GM12878 (cell line): Measurements from ENCODE around the gene NPAS1. TPM values are rescaled to one million over a fixed set of nuclear protein-coding genes. Genes with fewer than 3 reads are reported as not detected.

Experiments used
- ATAC-seq: fragments of 200-7000 bp; cut with Tn5 transposase; 3 replicates; pipeline ENCODE4 v1.9.1; 2020; ENCODE audit warnings: mild to moderate bottlenecking, moderate library complexity
- BruUV-seq: library from RNA; stranded (reverse); fragments of 400-500 nt; replicated peaks from 2 replicates; lab custom pipeline; 2021; lab: Mats Ljungman, UMichigan
- CTCF ChIA-PET: fragments of 300-600 bp; sonication (Branson Sonifier 250); formaldehyde crosslinking; extraction: SDS; loops from one replicate; lab custom pipeline; 2021; ENCODE audit warnings: inconsistent platforms; lab: Yijun Ruan, JAX
- POLR2A ChIA-PET: fragments of 350-600 bp; formaldehyde crosslinking; extraction: SDS; loops from one replicate; lab custom pipeline; 2021; ENCODE audit warnings: inconsistent platforms; lab: Charles Lee
- RAD21 ChIA-PET: fragments of 300-600 bp; sonication (Branson Sonifier 250); formaldehyde crosslinking; loops from one replicate; lab custom pipeline; 2023; ENCODE audit warnings: antibody characterized with exemption; ENCODE audit not compliant: unreplicated experiment; lab: Charles Lee
- SMC1A ChIA-PET: fragments of 300-600 bp; sonication (Branson Sonifier 250); formaldehyde crosslinking; loops from one replicate; lab custom pipeline; 2023; ENCODE audit not compliant: unreplicated experiment, uncharacterized antibody; lab: Charles Lee
- DNase-seq: peaks from one replicate; pipeline ENCODE4 v3.0.0-alpha.2; 2011; ENCODE audit warnings: low read depth, low spot score
- FAIRE-seq: peaks from 3 replicates; lab custom pipeline; 2011; peaks lifted over from hg19 to GRCh38; lab: Jason Lieb, UNC
- H2AFZ ChIP-seq: 2 replicates; pipeline ENCODE4 v1.6.0; 2011; ENCODE audit warnings: low read depth, low read length, control low read depth; ENCODE audit not compliant: control insufficient read depth
- H3K27ac ChIP-seq: 2 replicates; pipeline ENCODE4 v1.5.1; 2011; ENCODE audit warnings: control low read depth; ENCODE audit not compliant: control insufficient read depth, insufficient read depth
- H3K27me3 ChIP-seq, 2 experiments: replicated peaks in 1 of 2; 2 replicates each; pipeline versions ENCODE4 v1.6.0 to v1.6.1; 2011; ENCODE audit warnings: low read length in 1 of 2; ENCODE audit not compliant: control insufficient read depth in 2 of 2, insufficient read depth in 2 of 2
- H3K36me3 ChIP-seq, 2 experiments: 2 replicates each; pipeline ENCODE4 v1.5.1; 2011; ENCODE audit warnings: low read length in 1 of 2; ENCODE audit not compliant: control insufficient read depth in 2 of 2, insufficient read depth in 2 of 2
- H3K4me1 ChIP-seq: 2 replicates; pipeline ENCODE4 v1.6.1; 2011; ENCODE audit warnings: mild to moderate bottlenecking, low read length, moderate library complexity, mixed read lengths; ENCODE audit not compliant: control insufficient read depth, insufficient read depth
- H3K4me2 ChIP-seq: 2 replicates; pipeline ENCODE4 v1.6.0; 2011; ENCODE audit warnings: control low read depth; ENCODE audit not compliant: control insufficient read depth, insufficient read depth
- H3K4me3 ChIP-seq: fragments of 200-600 bp; sonication (generic); 2 replicates; pipeline ENCODE4 v1.5.1; 2016
- H3K79me2 ChIP-seq: 2 replicates; pipeline ENCODE4 v1.6.0; 2011; ENCODE audit warnings: low read length; ENCODE audit not compliant: control insufficient read depth, insufficient read depth
- H3K9ac ChIP-seq: 2 replicates; pipeline ENCODE4 v1.8.0; 2011; ENCODE audit warnings: low read length, control low read depth, mixed read lengths; ENCODE audit not compliant: control insufficient read depth, insufficient read depth
- H3K9me3 ChIP-seq: replicated peaks from 3 replicates; pipeline ENCODE4 v1.5.1; 2011; ENCODE audit warnings: mild to moderate bottlenecking, low read length; ENCODE audit not compliant: control insufficient read depth, insufficient read depth
- H4K20me1 ChIP-seq: 2 replicates; pipeline ENCODE4 v1.6.0; 2011; ENCODE audit not compliant: control insufficient read depth, insufficient read depth
- BACH1 ChIP-seq: fragments of 450-650 bp; IDR thresholded peaks from 2 replicates; pipeline ENCODE4 v1.6.1; 2017; ENCODE audit warnings: mild to moderate bottlenecking, borderline replicate concordance
- BHLHE40 ChIP-seq, 2 experiments: fragments of 450-650 bp in 1 of 2; IDR thresholded peaks; 2 replicates each; pipeline ENCODE4 v1.6.1; 2011 to 2017; ENCODE audit warnings: low read depth in 2 of 2, borderline replicate concordance in 1 of 2, improper control_type of control experiment in 1 of 2, low read length in 1 of 2, mild to moderate bottlenecking in 1 of 2
- CEBPB ChIP-seq, 2 experiments: fragments of 150-350 bp in 1 of 2; IDR thresholded peaks; 2 replicates each; pipeline ENCODE4 v1.6.1; 2012 to 2014; ENCODE audit warnings: low read depth in 2 of 2, low read length in 2 of 2, borderline replicate concordance in 1 of 2, inconsistent platforms in 1 of 2
- CREB1 ChIP-seq: IDR thresholded peaks from 2 replicates; pipeline ENCODE4 v1.6.1; 2012; ENCODE audit warnings: low read depth, mild to moderate bottlenecking, inconsistent platforms
- EZH2 ChIP-seq: IDR thresholded peaks from 2 replicates; pipeline ENCODE4 v1.6.1; 2012; ENCODE audit warnings: low read depth, mild to moderate bottlenecking, control low read depth, inconsistent platforms, low read length, borderline replicate concordance; ENCODE audit not compliant: control insufficient read depth
- FOS ChIP-seq: IDR thresholded peaks from 3 replicates; pipeline ENCODE4 v1.6.1; 2011; ENCODE audit warnings: borderline replicate concordance; ENCODE audit not compliant: insufficient read length; ENCODE audit errors: extremely low read depth
- IKZF1 ChIP-seq: fragments of 450-650 bp; conservative IDR thresholded peaks from 2 replicates; pipeline ENCODE4 v1.6.1; 2017; ENCODE audit warnings: antibody characterized with exemption, mild to moderate bottlenecking
- KLF5 ChIP-seq: fragments of 450-650 bp; IDR thresholded peaks from 2 replicates; pipeline ENCODE4 v1.6.1; 2014; ENCODE audit warnings: mild to moderate bottlenecking; ENCODE audit not compliant: partially characterized antibody
- NR2C1 ChIP-seq: fragments of 450-650 bp; IDR thresholded peaks from 2 replicates; pipeline ENCODE4 v1.6.1; 2017; ENCODE audit warnings: antibody characterized with exemption, mild to moderate bottlenecking, moderate library complexity
- SIN3A ChIP-seq: IDR thresholded peaks from 2 replicates; pipeline ENCODE4 v1.6.1; 2012; ENCODE audit warnings: low read depth, low read length, improper control_type of control experiment
- SUPT20H ChIP-seq: IDR thresholded peaks from 2 replicates; pipeline ENCODE4 v1.6.1; 2011; ENCODE audit warnings: low read depth, mild to moderate bottlenecking, low read length, moderate library complexity, borderline replicate concordance; ENCODE audit not compliant: control insufficient read depth
- SUZ12 ChIP-seq: fragments of 200-600 bp; sonication (generic); IDR thresholded peaks from one replicate; pipeline ENCODE4 v1.6.1; 2018; ENCODE audit warnings: antibody characterized with exemption, mild to moderate bottlenecking; ENCODE audit not compliant: unreplicated experiment
- ZNF274 ChIP-seq: IDR thresholded peaks from one replicate; pipeline ENCODE4 v1.8.0; 2011; ENCODE audit not compliant: insufficient read length, insufficient read depth
- ZNF384 ChIP-seq: IDR thresholded peaks from 2 replicates; pipeline ENCODE4 v1.6.1; 2012; ENCODE audit warnings: low read depth, mild to moderate bottlenecking, low read length, improper control_type of control experiment, borderline replicate concordance
- ZZZ3 ChIP-seq: IDR thresholded peaks from 2 replicates; pipeline ENCODE4 v1.6.1; 2011; ENCODE audit warnings: low read depth; ENCODE audit not compliant: control insufficient read depth, insufficient read length
- WGBS: methylation state at CpG from one replicate; pipeline ENCODE4 v1.1.6; 2016; ENCODE audit warnings: low lambda C conversion rate; ENCODE audit not compliant: insufficient replicate concordance, insufficient coverage; ENCODE audit errors: missing lambda C conversion rate; 5-methylcytosine and 5-hydroxymethylcytosine counted together
- in situ Hi-C: fragments of 300-500 bp; cut with MboI; formaldehyde crosslinking; loops from 9 replicates; pipeline ENCODE4 v1.14.3; 2018; ENCODE audit warnings: mixed read lengths
- intact Hi-C: fragments of 100-400 bp; cut with micrococcal nuclease; formaldehyde crosslinking; loops from one replicate; pipeline ENCODE4 v1.14.2; 2022; ENCODE audit not compliant: unreplicated experiment
- polyA plus RNA-seq, 11 experiments: library from polyadenylated mRNA; depleted of rRNA in 4 of 11; unstranded in 6 of 11; stranded (reverse) in 5 of 11; fragments of >200 nt; fragmentation: Nextera tagmentation in 4 of 11; fragmentation: Illumina TruSeq in 1 of 11; extraction: Ambion mirVana in 4 of 11; extraction: Trizol in 1 of 11; gene quantifications; 1 replicate in 1 of 11; 2 replicates in 10 of 11; pipeline versions ENCODE4 v1.2.1 to v1.2.3, GENCODE V29; 2011 to 2016; ENCODE audit warnings: inconsistent platforms in 2 of 11, missing spikeins in 2 of 11, low read depth in 1 of 11
- total RNA-seq, 4 experiments: library from RNA; depleted of rRNA in 3 of 4; stranded (reverse); fragments of >200 nt in 3 of 4; fragmentation: Illumina TruSeq in 1 of 4; extraction: Trizol in 1 of 4; gene quantifications; 2 replicates each; pipeline versions ENCODE4 v1.2.1 to v1.2.3, GENCODE V29; 2013 to 2021
- TF ChIP-seq, protein P1 (sequence below): IDR thresholded peaks from 2 replicates; pipeline ENCODE4 v1.6.1; 2011; ENCODE audit warnings: low read depth, low read length, improper control_type of control experiment, borderline replicate concordance
- TF ChIP-seq, protein P2 (sequence below): IDR thresholded peaks from 2 replicates; pipeline ENCODE4 v1.6.1; 2011; ENCODE audit warnings: borderline replicate concordance, low read depth, mild to moderate bottlenecking, moderate library complexity, mixed read lengths, low read length; ENCODE audit not compliant: insufficient read depth; ENCODE audit errors: extremely low read length
- TF ChIP-seq, protein P3 (sequence below): fragments of 450-650 bp; IDR thresholded peaks from 2 replicates; pipeline ENCODE4 v1.6.1; 2017; ENCODE audit warnings: borderline replicate concordance
- TF ChIP-seq, protein P4 (sequence below): IDR thresholded peaks from 2 replicates; pipeline ENCODE4 v1.6.1; 2011; ENCODE audit warnings: borderline replicate concordance, low read depth, mild to moderate bottlenecking, moderate library complexity, low read length; ENCODE audit not compliant: insufficient read depth, poor library complexity, severe bottlenecking

Gene NPAS1
- total and polyA plus RNA-seq, 10 of the 15 experiments (the other 5 are each of a cell fraction or from before 2014, with no cell fraction given) = 0.14 to 0.72 (median 0.28) TPM; not detected in 3

DNA sequence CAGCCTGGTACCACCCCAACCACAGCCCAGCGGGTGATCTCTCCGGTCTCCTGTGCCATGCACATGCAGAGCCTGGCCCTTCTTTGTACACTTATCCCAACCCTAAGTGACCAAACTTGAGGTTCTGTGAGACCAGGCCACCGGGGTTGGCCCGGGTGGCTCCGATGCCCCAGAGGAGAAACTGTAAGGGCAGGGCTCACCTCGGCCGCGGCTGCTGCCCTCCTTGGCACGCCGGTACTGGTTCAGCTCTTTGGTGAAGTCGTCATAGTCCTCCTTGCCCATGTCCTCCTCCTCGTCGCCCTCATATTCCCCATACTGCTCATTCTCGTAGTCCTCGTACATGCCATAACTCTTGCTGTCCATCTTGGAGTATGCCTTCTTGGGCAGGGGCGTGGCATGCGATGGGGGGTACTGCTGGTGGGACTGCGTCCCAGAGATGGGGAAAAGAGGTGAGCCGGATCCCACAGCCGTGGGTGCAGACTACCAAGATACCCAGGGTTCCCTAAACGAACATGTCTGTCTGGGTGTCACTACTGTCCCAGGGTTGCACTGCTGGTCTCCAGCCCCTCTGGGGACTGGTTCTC lies 70.2 kb downstream of the NPAS1 start:
- intact Hi-C loops (no loop called here), in situ Hi-C loops (no loop called here)
- ChIA-PET POLR2A (no interaction called here), SMC1A (no interaction called here), CTCF (no interaction called here), RAD21 (no interaction called here)
- WGBS = 98% methylated on average over 21 of the region's 21 CpGs
- H3K9ac ChIP-seq = no peak overlapping the region
- H3K36me3 ChIP-seq = peaks cover 39 to 43% of the 10 kb centered on the region in 2 experiments
- H3K4me1 ChIP-seq = peaks cover 16% of the 10 kb centered on the region
- H3K9me3 ChIP-seq = no peaks in the 10 kb centered on the region
- DNase-seq (no peak), ATAC-seq (no peak), FAIRE-seq (no peak)
- H3K27me3 ChIP-seq = no peaks in the 10 kb centered on the region
- H3K79me2 ChIP-seq = peaks cover 8% of the 10 kb centered on the region
- no peak overlapping the region for H3K27ac ChIP-seq
- H2AFZ ChIP-seq = no peak overlapping the region
- no peak overlapping the region for H3K4me3 ChIP-seq
- TF ChIP-seq ZNF384 = no peak
- no peak for TF ChIP-seq CEBPB (IDR thresholded peaks at IDR 0.05; ENCODE audit: borderline replicate concordance in 1 of 2, low read depth in 2 of 2, low read length in 2 of 2)
- TF ChIP-seq BHLHE40 (IDR thresholded peaks at IDR 0.05; ENCODE audit: borderline replicate concordance in 1 of 2, low read depth in 2 of 2, low read length in 1 of 2) = no peak
- no peak for TF ChIP-seq SIN3A
- TF ChIP-seq ZNF274 = no peak
- no peak for TF ChIP-seq EZH2
- no peak for TF ChIP-seq KLF5
- no peak for TF ChIP-seq IKZF1
- TF ChIP-seq, protein P1, sequence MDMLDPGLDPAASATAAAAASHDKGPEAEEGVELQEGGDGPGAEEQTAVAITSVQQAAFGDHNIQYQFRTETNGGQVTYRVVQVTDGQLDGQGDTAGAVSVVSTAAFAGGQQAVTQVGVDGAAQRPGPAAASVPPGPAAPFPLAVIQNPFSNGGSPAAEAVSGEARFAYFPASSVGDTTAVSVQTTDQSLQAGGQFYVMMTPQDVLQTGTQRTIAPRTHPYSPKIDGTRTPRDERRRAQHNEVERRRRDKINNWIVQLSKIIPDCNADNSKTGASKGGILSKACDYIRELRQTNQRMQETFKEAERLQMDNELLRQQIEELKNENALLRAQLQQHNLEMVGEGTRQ = no peak
- TF ChIP-seq, protein P2, sequence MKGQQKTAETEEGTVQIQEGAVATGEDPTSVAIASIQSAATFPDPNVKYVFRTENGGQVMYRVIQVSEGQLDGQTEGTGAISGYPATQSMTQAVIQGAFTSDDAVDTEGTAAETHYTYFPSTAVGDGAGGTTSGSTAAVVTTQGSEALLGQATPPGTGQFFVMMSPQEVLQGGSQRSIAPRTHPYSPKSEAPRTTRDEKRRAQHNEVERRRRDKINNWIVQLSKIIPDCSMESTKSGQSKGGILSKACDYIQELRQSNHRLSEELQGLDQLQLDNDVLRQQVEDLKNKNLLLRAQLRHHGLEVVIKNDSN = no peak
- TF ChIP-seq SUZ12 = no peak
- TF ChIP-seq ZZZ3 = no peak
- TF ChIP-seq BACH1 = no peak
- TF ChIP-seq, protein P3, sequence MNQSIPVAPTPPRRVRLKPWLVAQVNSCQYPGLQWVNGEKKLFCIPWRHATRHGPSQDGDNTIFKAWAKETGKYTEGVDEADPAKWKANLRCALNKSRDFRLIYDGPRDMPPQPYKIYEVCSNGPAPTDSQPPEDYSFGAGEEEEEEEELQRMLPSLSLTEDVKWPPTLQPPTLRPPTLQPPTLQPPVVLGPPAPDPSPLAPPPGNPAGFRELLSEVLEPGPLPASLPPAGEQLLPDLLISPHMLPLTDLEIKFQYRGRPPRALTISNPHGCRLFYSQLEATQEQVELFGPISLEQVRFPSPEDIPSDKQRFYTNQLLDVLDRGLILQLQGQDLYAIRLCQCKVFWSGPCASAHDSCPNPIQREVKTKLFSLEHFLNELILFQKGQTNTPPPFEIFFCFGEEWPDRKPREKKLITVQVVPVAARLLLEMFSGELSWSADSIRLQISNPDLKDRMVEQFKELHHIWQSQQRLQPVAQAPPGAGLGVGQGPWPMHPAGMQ = no peak
- TF ChIP-seq, protein P4, sequence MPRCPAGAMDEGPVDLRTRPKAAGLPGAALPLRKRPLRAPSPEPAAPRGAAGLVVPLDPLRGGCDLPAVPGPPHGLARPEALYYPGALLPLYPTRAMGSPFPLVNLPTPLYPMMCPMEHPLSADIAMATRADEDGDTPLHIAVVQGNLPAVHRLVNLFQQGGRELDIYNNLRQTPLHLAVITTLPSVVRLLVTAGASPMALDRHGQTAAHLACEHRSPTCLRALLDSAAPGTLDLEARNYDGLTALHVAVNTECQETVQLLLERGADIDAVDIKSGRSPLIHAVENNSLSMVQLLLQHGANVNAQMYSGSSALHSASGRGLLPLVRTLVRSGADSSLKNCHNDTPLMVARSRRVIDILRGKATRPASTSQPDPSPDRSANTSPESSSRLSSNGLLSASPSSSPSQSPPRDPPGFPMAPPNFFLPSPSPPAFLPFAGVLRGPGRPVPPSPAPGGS = no peak
- no peak for TF ChIP-seq FOS
- TF ChIP-seq CREB1 = no peak
- no peak for TF ChIP-seq SUPT20H
- no peak for TF ChIP-seq NR2C1
- no TSS peak for BruUV-seq
- H4K20me1 ChIP-seq = no peaks in the 10 kb centered on the region
- no peak overlapping the region for H3K4me2 ChIP-seq
